ENCODE results near the gene COL1A2.

COL1A2 gene

GRCh38 chr7:94445696-94446194 lies 51.0 kb downstream of the COL1A2 start:
- Histone ChIP-seq H3K27me3 (ENCODE audit: control insufficient read depth, insufficient read depth, low read length) (no peaks in the 10 kb centered on the region), H3K9ac (ENCODE audit: low read length) (no peak overlapping the region), H3K4me3 (ENCODE audit: low read length) (no peak overlapping the region), H3K4me1 (ENCODE audit: control insufficient read depth, insufficient read depth, low read length) (peaks cover under 1% of the 10 kb centered on the region), H3K9me3 (ENCODE audit: control insufficient read depth, low read length) (no peaks in the 10 kb centered on the region), H3K36me3 (ENCODE audit: control insufficient read depth, insufficient read depth, low read length) (no peaks in the 10 kb centered on the region)

DNA sequence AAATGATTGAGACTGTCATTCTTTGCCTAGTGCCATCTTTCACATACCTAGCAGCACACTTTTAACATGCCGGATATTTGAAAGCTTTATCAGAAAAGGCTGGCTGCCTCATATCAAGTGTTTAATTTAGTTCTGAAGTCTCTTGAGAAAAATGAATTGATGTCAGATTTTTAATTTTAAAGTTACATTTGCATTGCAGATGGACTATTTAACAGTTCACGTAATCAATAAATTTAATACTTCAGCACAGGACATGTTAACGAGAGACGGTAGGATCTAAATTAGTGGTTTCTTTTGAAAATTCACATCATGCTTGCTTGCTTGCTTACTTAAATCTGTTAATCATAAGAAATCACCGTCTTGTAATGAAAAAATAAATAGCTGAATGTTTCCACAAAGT lies 51.6 kb downstream of the COL1A2 start:
- Histone ChIP-seq H3K27me3 (ENCODE audit: control insufficient read depth, insufficient read depth, low read length) (no peaks in the 10 kb centered on the region), H3K9ac (ENCODE audit: low read length) (no peak overlapping the region), H3K9me3 (ENCODE audit: control insufficient read depth, low read length) (no peaks in the 10 kb centered on the region), H3K36me3 (ENCODE audit: control insufficient read depth, insufficient read depth, low read length) (no peaks in the 10 kb centered on the region), H3K4me1 (ENCODE audit: control insufficient read depth, insufficient read depth, low read length) (no peaks in the 10 kb centered on the region), H3K4me3 (ENCODE audit: low read length) (no peak overlapping the region)

DNA sequence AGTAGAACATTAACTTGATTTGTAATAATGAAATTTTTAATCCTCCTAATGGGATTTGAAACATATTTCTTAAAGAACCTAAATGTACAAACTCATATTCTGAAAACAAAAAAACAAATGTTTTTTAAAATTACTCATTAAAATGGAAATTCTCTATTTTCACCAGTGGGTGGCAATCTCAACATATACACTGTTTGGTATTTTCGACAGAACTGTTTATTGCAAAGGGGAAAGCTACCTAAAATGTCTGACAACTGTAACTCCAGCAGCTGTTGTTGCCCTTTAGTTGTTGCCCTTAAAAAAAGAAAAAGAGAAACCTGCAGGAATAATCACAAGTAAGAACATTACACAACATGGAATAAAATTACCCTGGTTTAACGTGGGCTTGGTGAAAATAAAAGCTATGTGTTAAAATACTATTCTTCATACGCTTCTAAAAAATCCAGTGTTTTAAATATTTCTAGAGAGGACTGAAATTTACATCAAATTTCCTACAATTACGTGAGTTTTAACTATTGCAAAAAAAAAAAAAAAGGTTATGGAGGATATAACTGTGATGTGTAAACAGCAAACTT lies 54.5 kb downstream of the COL1A2 start:
- Histone ChIP-seq H3K9ac (ENCODE audit: low read length) (no peak overlapping the region), H3K36me3 (ENCODE audit: control insufficient read depth, insufficient read depth, low read length) (no peaks in the 10 kb centered on the region), H3K4me1 (ENCODE audit: control insufficient read depth, insufficient read depth, low read length) (no peaks in the 10 kb centered on the region), H3K4me3 (ENCODE audit: low read length) (no peak overlapping the region), H3K27me3 (ENCODE audit: control insufficient read depth, insufficient read depth, low read length) (no peaks in the 10 kb centered on the region), H3K9me3 (ENCODE audit: control insufficient read depth, low read length) (no peaks in the 10 kb centered on the region)

- Histone ChIP-seq H3K4me3 (ENCODE audit: low read length) (no peak overlapping the region), H3K4me1 (ENCODE audit: control insufficient read depth, insufficient read depth, low read length) (no peaks in the 10 kb centered on the region), H3K36me3 (ENCODE audit: control insufficient read depth, insufficient read depth, low read length) (no peaks in the 10 kb centered on the region), H3K9ac (ENCODE audit: low read length) (no peak overlapping the region), H3K9me3 (ENCODE audit: control insufficient read depth, low read length) (no peaks in the 10 kb centered on the region), H3K27me3 (ENCODE audit: control insufficient read depth, insufficient read depth, low read length) (no peaks in the 10 kb centered on the region)
Measured at GRCh38 chr7:94450044-94450697, 55.5 kb downstream of the COL1A2 start.

- Histone ChIP-seq H3K27me3 (ENCODE audit: control insufficient read depth, insufficient read depth, low read length) (no peaks in the 10 kb centered on the region), H3K4me3 (ENCODE audit: low read length) (no peak overlapping the region), H3K4me1 (ENCODE audit: control insufficient read depth, insufficient read depth, low read length) (no peaks in the 10 kb centered on the region), H3K36me3 (ENCODE audit: control insufficient read depth, insufficient read depth, low read length) (no peaks in the 10 kb centered on the region), H3K9me3 (ENCODE audit: control insufficient read depth, low read length) (no peaks in the 10 kb centered on the region), H3K9ac (ENCODE audit: low read length) (no peak overlapping the region)
Measured at GRCh38 chr7:94451187-94451586, 56.5 kb downstream of the COL1A2 start.

- H3K4me3 ChIP-seq (ENCODE audit: low read length) = no peak overlapping the region
- H3K36me3 ChIP-seq (ENCODE audit: control insufficient read depth, insufficient read depth, low read length) = no peaks in the 10 kb centered on the region
- H3K4me1 ChIP-seq (ENCODE audit: control insufficient read depth, insufficient read depth, low read length) = no peaks in the 10 kb centered on the region
- H3K9ac ChIP-seq (ENCODE audit: low read length) = no peak overlapping the region
- no peaks in the 10 kb centered on the region for H3K9me3 ChIP-seq (ENCODE audit: control insufficient read depth, low read length)
- H3K27me3 ChIP-seq (ENCODE audit: control insufficient read depth, insufficient read depth, low read length) = no peaks in the 10 kb centered on the region
Measured at GRCh38 chr7:94452239-94452638, 57.5 kb downstream of the COL1A2 start.

- no peaks in the 10 kb centered on the region for H3K27me3 ChIP-seq (ENCODE audit: control insufficient read depth, insufficient read depth, low read length)
- H3K9ac ChIP-seq (ENCODE audit: low read length) = no peak overlapping the region
- no peaks in the 10 kb centered on the region for H3K9me3 ChIP-seq (ENCODE audit: control insufficient read depth, low read length)
- no peaks in the 10 kb centered on the region for H3K36me3 ChIP-seq (ENCODE audit: control insufficient read depth, insufficient read depth, low read length)
- H3K4me3 ChIP-seq (ENCODE audit: low read length) = no peak overlapping the region
- no peaks in the 10 kb centered on the region for H3K4me1 ChIP-seq (ENCODE audit: control insufficient read depth, insufficient read depth, low read length)
Measured at GRCh38 chr7:94453898-94454297, 59.2 kb downstream of the COL1A2 start.

DNA sequence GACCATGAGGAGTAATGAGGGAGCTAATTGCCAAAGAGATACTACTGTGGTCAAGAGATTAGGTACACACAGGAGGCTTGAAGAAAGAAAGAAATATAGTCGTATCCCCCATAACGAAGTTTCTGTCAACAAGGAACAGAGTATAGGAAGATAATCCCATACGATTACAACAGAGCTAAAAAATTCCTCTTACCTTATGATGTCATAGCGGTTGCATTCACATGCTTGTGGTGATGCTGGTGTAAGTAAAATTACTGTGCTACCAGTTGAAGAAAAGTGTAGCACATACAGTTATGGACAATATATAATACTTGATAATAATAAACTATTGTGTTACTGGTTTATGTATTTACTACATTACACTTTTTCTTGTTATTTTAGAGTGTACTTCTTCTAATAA lies 63.3 kb downstream of the COL1A2 start:
- Histone ChIP-seq H3K9me3 (ENCODE audit: control insufficient read depth, low read length) (no peaks in the 10 kb centered on the region), H3K9ac (ENCODE audit: low read length) (no peak overlapping the region), H3K4me1 (ENCODE audit: control insufficient read depth, insufficient read depth, low read length) (no peaks in the 10 kb centered on the region), H3K27me3 (ENCODE audit: control insufficient read depth, insufficient read depth, low read length) (no peaks in the 10 kb centered on the region), H3K4me3 (ENCODE audit: low read length) (no peak overlapping the region), H3K36me3 (ENCODE audit: control insufficient read depth, insufficient read depth, low read length) (no peaks in the 10 kb centered on the region)

GRCh38 chr7:94466516-94466915 lies 71.8 kb downstream of the COL1A2 start:
- H3K9me3 ChIP-seq (ENCODE audit: control insufficient read depth, low read length) = no peaks in the 10 kb centered on the region
- no peaks in the 10 kb centered on the region for H3K36me3 ChIP-seq (ENCODE audit: control insufficient read depth, insufficient read depth, low read length)
- no peaks in the 10 kb centered on the region for H3K27me3 ChIP-seq (ENCODE audit: control insufficient read depth, insufficient read depth, low read length)
- no peak overlapping the region for H3K4me3 ChIP-seq (ENCODE audit: low read length)
- H3K4me1 ChIP-seq (ENCODE audit: control insufficient read depth, insufficient read depth, low read length) = no peaks in the 10 kb centered on the region
- no peak overlapping the region for H3K9ac ChIP-seq (ENCODE audit: low read length)

DNA sequence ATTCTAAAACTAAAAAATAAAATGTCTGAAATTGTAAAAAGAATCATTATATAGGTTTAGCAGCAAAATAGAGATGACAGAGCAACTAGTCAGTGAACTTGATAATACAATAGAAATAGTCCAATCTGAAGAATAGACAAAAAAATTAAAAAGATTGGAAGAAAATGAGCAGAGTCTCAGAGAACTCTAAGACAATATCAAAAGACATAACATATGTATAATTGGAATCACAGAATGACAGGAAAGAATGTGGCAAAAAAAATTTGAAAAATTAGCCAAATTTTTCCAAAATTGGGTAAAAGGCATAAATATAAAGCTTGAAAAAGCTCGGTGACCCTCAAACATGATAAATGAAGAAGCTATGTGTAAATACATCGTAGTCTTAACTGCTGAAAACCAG lies 76.9 kb downstream of the COL1A2 start:
- H3K4me1 ChIP-seq (ENCODE audit: control insufficient read depth, insufficient read depth, low read length) = no peaks in the 10 kb centered on the region
- no peaks in the 10 kb centered on the region for H3K36me3 ChIP-seq (ENCODE audit: control insufficient read depth, insufficient read depth, low read length)
- H3K9ac ChIP-seq (ENCODE audit: low read length) = no peak overlapping the region
- no peaks in the 10 kb centered on the region for H3K9me3 ChIP-seq (ENCODE audit: control insufficient read depth, low read length)
- no peaks in the 10 kb centered on the region for H3K27me3 ChIP-seq (ENCODE audit: control insufficient read depth, insufficient read depth, low read length)
- H3K4me3 ChIP-seq (ENCODE audit: low read length) = no peak overlapping the region

DNA sequence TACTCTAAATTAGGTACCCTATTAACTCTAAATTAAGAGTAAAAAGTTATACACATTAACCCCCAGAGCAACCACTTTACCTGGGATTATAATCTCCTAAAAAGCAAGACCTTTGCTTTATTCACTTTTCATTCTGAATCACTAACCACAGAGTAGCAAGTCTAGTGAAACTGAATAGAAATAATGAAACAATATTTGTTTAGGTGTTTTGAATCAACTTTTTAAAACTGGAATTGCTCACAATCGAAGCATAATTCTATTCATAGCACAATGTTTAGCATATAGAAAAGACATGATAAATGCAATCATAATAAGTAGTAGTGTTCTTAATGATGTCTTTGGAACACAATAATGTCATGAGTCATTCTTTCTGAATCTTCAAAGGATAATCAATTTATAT lies 77.9 kb downstream of the COL1A2 start:
- Histone ChIP-seq H3K4me1 (ENCODE audit: control insufficient read depth, insufficient read depth, low read length) (no peaks in the 10 kb centered on the region), H3K27me3 (ENCODE audit: control insufficient read depth, insufficient read depth, low read length) (no peaks in the 10 kb centered on the region), H3K9ac (ENCODE audit: low read length) (no peak overlapping the region), H3K36me3 (ENCODE audit: control insufficient read depth, insufficient read depth, low read length) (no peaks in the 10 kb centered on the region), H3K4me3 (ENCODE audit: low read length) (no peak overlapping the region), H3K9me3 (ENCODE audit: control insufficient read depth, low read length) (no peaks in the 10 kb centered on the region)

- Histone ChIP-seq H3K27me3 (ENCODE audit: control insufficient read depth, insufficient read depth, low read length) (no peaks in the 10 kb centered on the region), H3K36me3 (ENCODE audit: control insufficient read depth, insufficient read depth, low read length) (no peaks in the 10 kb centered on the region), H3K4me3 (ENCODE audit: low read length) (no peak overlapping the region)
Measured at GRCh38 chr7:94476251-94476840, 81.7 kb downstream of the COL1A2 start.

More at GRCh38 chr7:94476251-94476840, 81.7 kb downstream of the COL1A2 start:
- H3K9me3 ChIP-seq (ENCODE audit: control insufficient read depth, low read length) = no peaks in the 10 kb centered on the region
- H3K4me1 ChIP-seq (ENCODE audit: control insufficient read depth, insufficient read depth, low read length) = no peaks in the 10 kb centered on the region
- H3K9ac ChIP-seq (ENCODE audit: low read length) = no peak overlapping the region
